NCI-H1105 treated with DMSO at 0.1 percent for 48 hours (cell line): ENCODE measurements around the gene VEPH1.
A peak's percentile ranks its signal among the peaks of the same experiment; 100 is the strongest.
"Not testable (repeated sequence)": the region's sequence is repeated elsewhere in the genome, so short reads cannot be mapped to it uniquely, and the experiment has no call there.

Experiments used
- DNase-seq: peaks from one replicate; lab custom pipeline; 2025; lab: John Stamatoyannopoulos, UW

VEPH1 gene

GRCh38 chr3:157387708-157388435, 115.3 kb downstream of the VEPH1 start:
- DNase-seq, result no peak

GRCh38 chr3:157384491-157384890, 118.7 kb downstream of the VEPH1 start:
- no peak for DNase-seq

GRCh38 chr3:157384031-157384430, 119.2 kb downstream of the VEPH1 start:
- no peak for DNase-seq

- no peak for DNase-seq
Observed at GRCh38 chr3:157381606-157382005, 121.6 kb downstream of the VEPH1 start.

- DNase-seq, result no peak
Observed at GRCh38 chr3:157379525-157380140, 123.6 kb downstream of the VEPH1 start.

- no peak for DNase-seq
Observed at GRCh38 chr3:157376603-157377300, 126.5 kb downstream of the VEPH1 start.

GRCh38 chr3:157375342-157375986, 127.8 kb downstream of the VEPH1 start:
- DNase-seq, result no peak

GRCh38 chr3:157374933-157375332, 128.3 kb downstream of the VEPH1 start:
- no peak for DNase-seq

- no peak for DNase-seq
Observed at GRCh38 chr3:157373783-157374182, 129.4 kb downstream of the VEPH1 start.

- no peak for DNase-seq
Observed at GRCh38 chr3:157370867-157371266, 132.3 kb downstream of the VEPH1 start.

- DNase-seq, result peak; percentile 15
Observed at GRCh38 chr3:157369727-157370421, 133.3 kb downstream of the VEPH1 start.

- DNase-seq, result no peak
Observed at GRCh38 chr3:157368171-157368570, 135.0 kb downstream of the VEPH1 start.

GRCh38 chr3:157363393-157363792, 139.8 kb downstream of the VEPH1 start:
- DNase-seq, result no peak

- DNase-seq, result no peak
Observed at GRCh38 chr3:157362348-157362747, 140.9 kb downstream of the VEPH1 start.

- DNase-seq, result no peak
Observed at GRCh38 chr3:157360044-157360443, 143.2 kb downstream of the VEPH1 start.

GRCh38 chr3:157356541-157356940, 146.7 kb downstream of the VEPH1 start:
- DNase-seq, result no peak

GRCh38 chr3:157355276-157355675, 147.9 kb downstream of the VEPH1 start:
- no peak for DNase-seq

- DNase-seq, result no peak
Observed at GRCh38 chr3:157354722-157355121, 148.5 kb downstream of the VEPH1 start.

GRCh38 chr3:157354254-157354653, 149.0 kb downstream of the VEPH1 start:
- no peak for DNase-seq

GRCh38 chr3:157353652-157354051, 149.6 kb downstream of the VEPH1 start:
- no peak for DNase-seq

- no peak for DNase-seq
Observed at GRCh38 chr3:157351981-157352380, 151.2 kb downstream of the VEPH1 start.

GRCh38 chr3:157350651-157351050, 152.6 kb downstream of the VEPH1 start:
- not testable (repeated sequence) for DNase-seq
